ENCODE measurements around the gene ZMAT5.
A peak's percentile ranks its signal among the peaks of the same experiment; 100 is the strongest.
"Not testable (repeated sequence)": the region's sequence is repeated elsewhere in the genome, so short reads cannot be mapped to it uniquely, and the experiment has no call there.

Gene ZMAT5

GRCh38 chr22:29786031-29786430 lies 19.2 kb upstream of the ZMAT5 start:
- DNase-seq (ENCODE audit: low read depth, low spot score) = no peak

DNA sequence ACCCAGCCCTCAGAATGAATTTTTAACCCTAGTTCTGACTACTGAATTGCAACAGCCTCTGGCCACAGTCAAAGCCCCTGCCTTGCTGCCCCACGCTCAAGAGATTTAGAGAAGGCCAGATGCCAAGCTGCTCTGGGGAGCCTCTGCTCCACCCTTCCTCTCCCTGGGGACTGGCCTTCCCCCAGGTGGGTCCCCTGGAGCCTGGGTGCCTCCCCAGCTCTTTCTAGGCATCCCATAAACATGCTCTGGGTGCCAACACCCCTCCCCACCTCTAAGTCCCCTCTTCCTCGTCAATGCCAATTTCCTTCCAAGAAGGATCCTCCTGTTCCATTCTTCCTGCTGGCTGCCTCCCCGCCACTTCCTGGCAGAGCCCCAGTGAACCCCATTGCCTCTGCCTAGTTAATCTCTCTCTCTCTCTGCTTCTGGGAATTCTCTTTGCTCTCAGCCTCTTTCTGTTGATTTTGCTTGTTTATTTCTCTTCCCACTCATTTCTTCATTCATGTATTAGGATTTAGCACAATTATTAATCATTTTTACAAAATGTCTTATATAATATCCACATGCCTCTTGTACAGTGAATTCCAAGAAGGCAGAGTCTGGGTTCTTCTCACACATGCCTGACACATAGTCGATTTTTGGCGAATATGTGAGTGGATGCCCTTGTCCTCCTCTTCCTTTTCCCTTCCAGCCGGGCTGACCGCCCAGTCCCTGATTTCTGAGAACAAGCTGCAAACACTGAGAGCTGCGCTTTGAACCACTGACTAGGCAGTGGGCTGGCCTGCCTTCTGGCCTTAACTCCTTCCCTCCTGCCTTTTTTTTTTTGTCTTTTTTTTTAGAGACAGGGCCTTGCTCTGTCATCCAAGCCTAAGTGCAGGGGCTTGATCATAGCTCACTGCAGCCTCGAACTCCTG lies 17.9 kb upstream of the ZMAT5 start:
- DNase-seq (ENCODE audit: low read depth, low spot score) = no peak

DNA sequence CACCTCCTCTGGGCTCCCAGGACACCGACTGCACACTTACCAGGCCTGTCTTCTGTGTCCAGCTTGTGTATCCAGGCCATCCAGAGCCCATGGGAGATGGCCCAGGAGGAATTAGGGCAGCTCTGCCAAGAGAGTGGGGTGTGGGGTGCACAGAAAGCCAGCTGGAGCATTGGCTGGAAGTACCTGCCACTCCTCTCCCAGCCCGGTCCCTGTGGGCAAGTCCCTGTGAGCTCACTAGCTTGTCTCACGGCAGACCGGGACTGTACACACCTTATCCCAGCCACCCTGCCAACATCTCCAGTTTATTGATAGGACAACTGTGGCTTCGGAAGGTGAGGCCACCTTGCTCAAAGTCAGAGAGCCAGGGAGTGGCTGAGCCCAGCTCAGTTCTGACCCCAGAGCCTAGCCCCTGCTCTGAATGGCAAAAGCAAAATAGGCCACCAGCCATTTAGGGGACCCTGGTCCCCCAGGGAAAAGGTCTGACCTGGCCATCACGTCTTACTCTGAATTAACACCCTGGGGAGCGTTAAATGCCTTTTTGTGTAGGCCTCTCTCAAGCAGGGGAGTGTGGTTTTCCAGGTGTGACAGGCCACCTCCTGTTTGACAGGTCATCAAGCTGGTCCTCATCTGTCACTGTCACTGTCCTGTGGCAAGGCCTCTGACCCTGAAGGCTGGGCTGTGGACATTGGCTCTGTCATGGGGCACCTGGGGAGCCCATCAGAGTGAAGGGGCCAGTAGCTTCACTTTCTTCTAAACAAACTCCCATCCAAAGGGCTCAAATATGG lies 15.4 kb upstream of the ZMAT5 start:
- DNase-seq (ENCODE audit: low read depth, low spot score) = no peak

- no peak for DNase-seq (ENCODE audit: low read depth, low spot score)
Observed at GRCh38 chr22:29780748-29781676, 14.2 kb upstream of the ZMAT5 start.

DNA sequence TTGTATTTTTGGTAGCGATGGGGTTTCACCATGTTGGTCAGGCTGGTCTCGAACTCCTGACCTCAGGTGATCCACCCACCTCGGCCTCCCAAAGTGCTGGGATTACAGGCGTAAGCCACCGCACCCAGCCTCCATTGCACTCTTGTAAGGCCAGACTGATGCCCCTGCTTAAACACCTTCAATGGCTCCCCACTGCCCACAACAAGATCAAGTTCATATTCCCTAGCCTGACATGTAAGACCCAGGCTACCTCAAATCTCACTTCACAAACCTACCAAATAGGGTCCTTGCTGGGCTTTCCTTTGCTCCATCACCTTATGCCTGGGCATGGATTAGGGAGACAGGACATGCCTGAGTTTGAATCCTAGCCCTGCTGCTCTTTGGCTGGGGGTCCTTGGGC lies 13.4 kb upstream of the ZMAT5 start:
- DNase-seq (ENCODE audit: low read depth, low spot score) = no peak

DNA sequence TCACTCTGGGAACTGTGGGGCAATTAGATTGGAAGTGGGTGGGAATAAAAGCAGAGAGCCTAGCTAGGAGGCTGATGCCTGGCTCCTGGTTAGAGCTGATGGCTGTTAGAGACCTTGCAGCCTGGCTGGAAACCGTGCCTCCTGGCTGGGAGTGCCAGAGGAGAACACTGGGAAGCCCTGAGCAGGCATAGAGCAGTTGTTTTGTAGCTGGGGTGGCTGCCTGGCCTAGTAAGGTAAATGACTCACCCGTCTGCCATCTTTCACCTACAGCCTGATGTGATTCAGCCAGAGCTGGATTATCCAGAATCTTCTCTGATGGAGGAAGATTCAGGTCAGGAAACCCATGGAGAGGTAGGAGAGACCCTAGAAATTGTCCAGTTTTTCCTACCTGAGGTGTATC lies 6.4 kb upstream of the ZMAT5 start:
- DNase-seq (ENCODE audit: low read depth, low spot score) = no peak

- DNase-seq (ENCODE audit: low read depth, low spot score) = no peak
Observed at GRCh38 chr22:29772170-29772641, 5.4 kb upstream of the ZMAT5 start.

- no peak for DNase-seq (ENCODE audit: low read depth, low spot score)
Observed at GRCh38 chr22:29769723-29770321, 3.0 kb upstream of the ZMAT5 start.

GRCh38 chr22:29768052-29768693 lies 1.4 kb upstream of the ZMAT5 start:
- DNase-seq (ENCODE audit: low read depth, low spot score) = no peak

GRCh38 chr22:29767171-29768051 lies 604 bp upstream of the ZMAT5 start, which contains the start of gene UQCR10:
TSS of gene UQCR10 (plus strand) at chr22:29767369. CDS start at chr22:29767399, 30 bp downstream.
- peak; percentile 87 for DNase-seq (ENCODE audit: low read depth, low spot score)

GRCh38 chr22:29765905-29766631 lies 739 bp downstream of the ZMAT5 start:
- DNase-seq (ENCODE audit: low read depth, low spot score) = no peak

- DNase-seq (ENCODE audit: low read depth, low spot score) = no peak
Observed at GRCh38 chr22:29762263-29762662, 4.5 kb downstream of the ZMAT5 start.

DNA sequence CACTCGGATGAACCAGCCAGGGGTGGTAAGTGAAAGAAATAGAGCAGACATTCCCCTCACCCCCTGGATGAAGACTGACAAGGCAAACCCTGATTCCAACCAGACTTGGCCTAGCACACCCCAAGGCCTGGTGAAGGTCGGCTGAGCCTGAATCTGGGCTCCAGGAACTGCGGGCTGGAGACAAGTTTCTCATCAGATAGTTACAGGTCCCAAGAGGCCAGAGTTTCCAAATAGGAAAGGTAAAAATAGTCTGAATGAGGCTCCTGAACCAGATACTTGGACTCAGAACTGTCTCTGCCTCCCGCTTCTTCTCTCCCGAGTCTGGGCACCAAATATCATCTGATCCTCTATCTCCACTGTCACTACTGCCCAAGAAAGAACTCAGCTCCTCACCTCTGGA lies 7.8 kb downstream of the ZMAT5 start:
- no peak for DNase-seq (ENCODE audit: low read depth, low spot score)

DNA sequence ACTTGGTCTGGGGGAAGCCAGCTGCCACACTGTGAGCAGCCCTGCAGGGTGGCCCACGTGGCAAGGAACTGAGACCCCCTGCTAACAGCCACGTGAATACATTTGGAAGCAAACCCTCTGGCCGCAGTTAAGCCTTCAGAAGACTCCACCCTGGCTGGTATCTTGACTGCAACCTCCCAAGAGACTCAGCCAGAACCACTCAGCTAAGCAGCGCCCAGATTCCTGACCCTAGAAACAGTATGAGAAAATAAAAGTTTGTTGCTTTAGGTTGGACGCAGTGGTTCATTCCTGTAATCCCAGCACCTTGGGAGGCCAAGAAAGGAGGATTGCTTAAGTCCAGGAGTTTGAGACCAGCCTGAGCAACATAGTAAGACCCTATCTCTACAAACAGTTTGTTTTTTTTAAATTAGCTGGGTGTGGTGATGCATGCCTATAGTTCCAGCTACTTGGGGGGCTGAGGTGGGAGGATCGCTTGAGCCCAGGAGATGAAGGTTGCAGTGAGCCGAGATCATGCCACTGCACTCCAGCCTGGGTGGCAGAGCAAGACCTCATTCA lies 8.7 kb downstream of the ZMAT5 start:
- no peak for DNase-seq (ENCODE audit: low read depth, low spot score)

- DNase-seq (ENCODE audit: low read depth, low spot score) = no peak
Observed at GRCh38 chr22:29757096-29757495, 9.7 kb downstream of the ZMAT5 start.

- DNase-seq (ENCODE audit: low read depth, low spot score) = no peak
Observed at GRCh38 chr22:29756341-29756740, 10.5 kb downstream of the ZMAT5 start.

GRCh38 chr22:29755889-29756288 lies 10.9 kb downstream of the ZMAT5 start:
- DNase-seq (ENCODE audit: low read depth, low spot score) = no peak

DNA sequence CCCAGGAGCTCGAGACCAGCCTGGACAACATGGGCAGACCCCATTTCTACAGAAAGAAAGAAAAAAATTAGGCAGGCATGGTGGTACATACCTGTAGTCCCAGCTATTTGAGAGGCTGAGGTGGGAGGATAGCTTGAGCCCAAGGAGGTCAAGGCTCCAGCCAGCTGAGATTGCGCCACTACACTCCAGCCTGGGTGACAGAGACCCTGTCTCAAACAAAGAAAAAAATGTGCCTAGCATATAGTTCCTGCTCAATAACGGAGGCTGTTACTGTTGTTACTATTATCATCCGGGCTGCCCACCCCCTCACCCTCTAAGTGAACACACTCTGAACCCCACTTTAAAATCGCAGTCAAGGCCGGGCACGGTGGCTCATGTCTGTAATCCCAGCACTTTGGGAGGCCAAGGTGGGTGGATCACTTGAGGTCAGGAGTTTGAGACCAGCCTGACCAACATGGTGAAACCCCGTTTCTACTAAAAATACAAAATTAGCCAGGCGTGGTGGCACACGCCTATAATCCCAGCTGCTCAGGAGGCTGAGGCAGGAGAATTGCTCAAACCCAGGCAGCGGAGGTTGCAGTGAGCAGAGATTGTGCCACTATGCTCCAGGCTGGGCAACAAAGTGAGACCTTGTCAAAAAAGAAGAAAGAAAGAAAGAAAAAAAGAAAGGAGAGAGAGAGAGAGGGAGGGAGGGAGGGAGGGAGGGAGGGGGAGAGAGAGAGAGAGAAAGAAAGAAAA lies 12.0 kb downstream of the ZMAT5 start:
- DNase-seq (ENCODE audit: low read depth, low spot score) = not testable (repeated sequence)
